ENCODE measurements around the gene GGTA1.

GGTA1 gene

GRCh38 chr9:121489344-121489743, 10.3 kb downstream of the GGTA1 start:
- no peak overlapping the region for H3K4me3 ChIP-seq (ENCODE audit: control insufficient read depth, low read depth, low read length)
- no peak for DNase-seq (ENCODE audit: low read depth)
- TF ChIP-seq CTCF (IDR thresholded peaks at IDR 0.05; ENCODE audit: control insufficient read depth, insufficient read depth, low read depth, low read length, missing control alignments) = no peak

GRCh38 chr9:121486043-121486442, 13.6 kb downstream of the GGTA1 start:
- no peak for DNase-seq (ENCODE audit: low read depth)
- H3K4me3 ChIP-seq (ENCODE audit: control insufficient read depth, low read depth, low read length) = no peak overlapping the region
- TF ChIP-seq CTCF (IDR thresholded peaks at IDR 0.05; ENCODE audit: control insufficient read depth, insufficient read depth, low read depth, low read length, missing control alignments) = no peak

- no peak for DNase-seq (ENCODE audit: low read depth)
- TF ChIP-seq CTCF (IDR thresholded peaks at IDR 0.05; ENCODE audit: control insufficient read depth, insufficient read depth, low read depth, low read length, missing control alignments) = no peak
- H3K4me3 ChIP-seq (ENCODE audit: control insufficient read depth, low read depth, low read length) = no peak overlapping the region
These were observed 14.0 kb downstream of the GGTA1 start for GRCh38 chr9:121485623-121486022.

- H3K4me3 ChIP-seq (ENCODE audit: control insufficient read depth, low read depth, low read length) = no peak overlapping the region
- no peak for DNase-seq (ENCODE audit: low read depth)
- TF ChIP-seq CTCF (IDR thresholded peaks at IDR 0.05; ENCODE audit: control insufficient read depth, insufficient read depth, low read depth, low read length, missing control alignments) = no peak
These were observed 14.8 kb downstream of the GGTA1 start for GRCh38 chr9:121484651-121485446.

GRCh38 chr9:121483473-121484031, 16.1 kb downstream of the GGTA1 start:
- no peak for DNase-seq (ENCODE audit: low read depth)
- H3K4me3 ChIP-seq (ENCODE audit: control insufficient read depth, low read depth, low read length) = no peak overlapping the region
- no peak for TF ChIP-seq CTCF (IDR thresholded peaks at IDR 0.05; ENCODE audit: control insufficient read depth, insufficient read depth, low read depth, low read length, missing control alignments)

- no peak for TF ChIP-seq CTCF (IDR thresholded peaks at IDR 0.05; ENCODE audit: control insufficient read depth, insufficient read depth, low read depth, low read length, missing control alignments)
- no peak overlapping the region for H3K4me3 ChIP-seq (ENCODE audit: control insufficient read depth, low read depth, low read length)
- DNase-seq (ENCODE audit: low read depth) = no peak
These were observed 16.6 kb downstream of the GGTA1 start for GRCh38 chr9:121483049-121483448.
